GM18520 (cell line): Measurements from ENCODE around the gene DPP6.
"Not testable (repeated sequence)": the region's sequence is repeated elsewhere in the genome, so short reads cannot be mapped to it uniquely, and the experiment has no call there.

Experiments
- ATAC-seq: cut with Tn5 transposase; IDR thresholded peaks from one replicate; pipeline ENCODE4 v1.9.1; 2021; ENCODE audit not compliant: unreplicated experiment

DPP6 gene

GRCh38 chr7:154072395-154073181, 20.4 kb downstream of the DPP6 start:
- ATAC-seq, result not testable (repeated sequence)

GRCh38 chr7:154078523-154078922, 26.3 kb downstream of the DPP6 start:
- ATAC-seq, result not testable (repeated sequence)

GRCh38 chr7:154080249-154080648, 28.1 kb downstream of the DPP6 start:
- ATAC-seq, result not testable (repeated sequence)

GRCh38 chr7:154087037-154087725, 35.0 kb downstream of the DPP6 start:
- ATAC-seq, result not testable (repeated sequence)

GRCh38 chr7:154092093-154092492, 39.9 kb downstream of the DPP6 start:
- not testable (repeated sequence) for ATAC-seq

- not testable (repeated sequence) for ATAC-seq
Observed at GRCh38 chr7:154095201-154095600, 43.0 kb downstream of the DPP6 start.

- not testable (repeated sequence) for ATAC-seq
Observed at GRCh38 chr7:154105063-154105462, 52.9 kb downstream of the DPP6 start.

- ATAC-seq, result not testable (repeated sequence)
Observed at GRCh38 chr7:154109615-154110014, 57.4 kb downstream of the DPP6 start.

- not testable (repeated sequence) for ATAC-seq
Observed at GRCh38 chr7:154113732-154114351, 61.6 kb downstream of the DPP6 start.

- not testable (repeated sequence) for ATAC-seq
Observed at GRCh38 chr7:154117411-154118390, 65.5 kb downstream of the DPP6 start.

GRCh38 chr7:154120825-154121224, 68.6 kb downstream of the DPP6 start:
- not testable (repeated sequence) for ATAC-seq

GRCh38 chr7:154122720-154123119, 70.5 kb downstream of the DPP6 start:
- ATAC-seq, result not testable (repeated sequence)

- ATAC-seq, result not testable (repeated sequence)
Observed at GRCh38 chr7:154123397-154123796, 71.2 kb downstream of the DPP6 start.

GRCh38 chr7:154129142-154129541, 76.9 kb downstream of the DPP6 start:
- ATAC-seq, result not testable (repeated sequence)

- not testable (repeated sequence) for ATAC-seq
Observed at GRCh38 chr7:154132617-154133016, 80.4 kb downstream of the DPP6 start.

- ATAC-seq, result not testable (repeated sequence)
Observed at GRCh38 chr7:154133703-154134277, 81.6 kb downstream of the DPP6 start.

- not testable (repeated sequence) for ATAC-seq
Observed at GRCh38 chr7:154134698-154135097, 82.5 kb downstream of the DPP6 start.

- not testable (repeated sequence) for ATAC-seq
Observed at GRCh38 chr7:154135646-154136045, 83.4 kb downstream of the DPP6 start.

GRCh38 chr7:154145922-154146706, 93.9 kb downstream of the DPP6 start:
- not testable (repeated sequence) for ATAC-seq
